ENCODE data around the gene USP28.
"Not testable (repeated sequence)": the region's sequence is repeated elsewhere in the genome, so short reads cannot be mapped to it uniquely, and the experiment has no call there.

USP28 gene

DNA sequence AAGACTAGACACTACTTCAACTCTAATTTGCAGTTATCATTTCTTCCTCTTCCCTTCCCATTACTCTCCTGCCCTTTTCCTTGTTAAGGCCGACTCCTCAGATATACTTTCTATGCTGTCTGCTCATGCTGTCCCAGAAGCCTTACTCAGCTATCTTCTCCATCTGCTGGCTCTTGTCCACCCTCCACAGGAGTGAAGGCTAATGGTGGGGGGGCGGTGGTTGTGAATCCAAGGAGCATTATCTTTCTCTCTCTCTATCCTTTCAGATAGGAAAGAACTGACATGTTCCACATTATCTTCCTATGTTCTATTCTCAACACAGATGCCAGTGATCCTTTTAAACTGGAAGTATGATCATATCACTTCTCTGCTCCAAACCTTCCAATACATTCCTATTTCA, 37.4 kb downstream of the USP28 start:
- no peak for DNase-seq (ENCODE audit: low read depth)

DNA sequence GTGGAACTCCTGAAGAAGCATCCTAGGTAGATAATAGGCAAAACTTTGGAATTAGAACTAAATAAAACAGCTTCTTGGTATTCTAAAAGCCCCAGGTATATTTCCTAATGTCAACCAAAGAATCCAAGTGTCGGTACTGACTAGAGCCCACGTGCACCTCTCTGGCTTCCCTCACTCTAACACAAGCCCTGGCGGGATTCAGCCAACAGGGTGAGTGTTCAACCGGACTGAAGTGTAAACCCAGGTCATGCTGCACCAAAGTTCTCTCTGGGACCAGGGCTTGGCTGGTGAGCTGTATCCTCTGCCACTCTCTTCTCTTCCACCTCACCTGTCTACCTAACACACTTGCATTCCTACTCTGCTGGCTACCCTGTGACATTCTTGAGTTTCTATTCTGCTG, 40.1 kb downstream of the USP28 start:
- DNase-seq (ENCODE audit: low read depth) = no peak

DNA sequence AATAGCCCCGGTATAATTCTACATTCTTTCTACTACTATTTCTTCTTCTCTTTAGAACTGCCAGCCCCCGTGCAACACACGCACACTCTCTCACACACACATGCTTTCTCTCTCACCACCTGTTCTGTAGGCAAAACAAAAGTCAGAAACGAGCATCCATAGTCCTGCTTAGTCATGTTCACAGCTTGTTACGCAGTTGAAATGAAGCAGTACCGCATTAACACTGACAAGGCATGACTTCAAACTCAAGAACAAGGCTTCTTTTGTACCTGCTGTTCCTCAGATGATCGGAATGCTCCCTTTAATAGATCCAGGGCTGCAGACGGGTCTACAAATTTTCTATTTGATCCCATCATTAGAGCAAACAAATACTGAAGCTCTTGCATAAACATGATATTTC, 42.2 kb downstream of the USP28 start:
- no peak for DNase-seq (ENCODE audit: low read depth)

DNA sequence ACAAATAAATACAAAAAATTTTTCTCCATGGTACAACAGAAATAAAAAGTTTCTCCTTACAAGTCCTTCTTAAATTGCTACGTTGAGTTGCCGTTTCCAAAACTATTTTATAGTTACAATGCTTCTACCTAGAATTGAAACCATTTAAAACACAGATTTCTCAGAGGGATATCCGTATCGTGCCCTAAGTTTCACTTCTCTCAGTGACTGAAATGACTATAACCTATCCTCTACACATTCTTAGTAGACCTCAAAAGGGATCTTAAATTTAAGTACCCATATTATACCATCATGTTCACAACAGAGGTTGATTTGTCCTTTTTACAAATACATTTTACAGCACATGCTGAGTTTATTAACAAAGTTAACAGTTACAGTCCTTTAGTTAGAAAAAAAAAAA, 44.1 kb downstream of the USP28 start:
- no peak for DNase-seq (ENCODE audit: low read depth)

DNA sequence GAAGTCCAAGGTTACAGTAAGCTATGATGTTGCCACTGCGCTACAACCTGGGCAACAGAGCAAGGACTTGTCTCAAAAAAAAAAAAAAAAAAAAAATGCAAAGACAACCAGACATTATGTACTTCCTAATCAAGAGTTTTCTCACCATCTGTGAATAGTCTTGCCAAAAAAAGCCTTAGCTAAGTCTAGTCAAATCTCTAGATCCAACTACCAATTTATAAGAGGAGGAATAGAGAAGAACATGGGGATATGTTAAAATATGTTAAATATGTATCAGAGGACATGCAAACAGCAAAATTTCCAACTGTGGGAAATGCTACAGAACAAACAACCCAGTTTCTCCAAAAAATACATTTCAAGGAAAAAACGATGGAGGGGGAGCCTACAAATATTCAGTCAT, 45.6 kb downstream of the USP28 start:
- DNase-seq (ENCODE audit: low read depth) = no peak

DNA sequence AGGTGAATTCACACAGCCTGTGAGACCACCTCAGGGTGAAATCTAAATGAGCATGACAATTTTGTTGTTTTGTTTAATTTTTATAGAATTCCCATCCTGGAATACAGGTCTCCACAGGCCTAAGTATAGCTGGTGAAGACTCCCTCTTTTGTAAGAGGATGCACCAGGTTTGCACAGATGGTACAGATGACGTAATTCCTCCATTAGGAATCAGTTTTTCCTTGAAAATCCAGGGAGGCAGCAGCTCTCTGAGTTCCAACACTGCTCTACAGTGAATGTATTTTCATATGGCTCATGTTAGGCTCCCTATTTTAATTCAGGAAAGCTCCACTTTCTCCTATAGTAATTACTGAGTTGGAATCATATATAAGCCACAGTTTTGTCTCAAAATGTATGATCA, 47.2 kb downstream of the USP28 start:
- no peak for DNase-seq (ENCODE audit: low read depth)

DNA sequence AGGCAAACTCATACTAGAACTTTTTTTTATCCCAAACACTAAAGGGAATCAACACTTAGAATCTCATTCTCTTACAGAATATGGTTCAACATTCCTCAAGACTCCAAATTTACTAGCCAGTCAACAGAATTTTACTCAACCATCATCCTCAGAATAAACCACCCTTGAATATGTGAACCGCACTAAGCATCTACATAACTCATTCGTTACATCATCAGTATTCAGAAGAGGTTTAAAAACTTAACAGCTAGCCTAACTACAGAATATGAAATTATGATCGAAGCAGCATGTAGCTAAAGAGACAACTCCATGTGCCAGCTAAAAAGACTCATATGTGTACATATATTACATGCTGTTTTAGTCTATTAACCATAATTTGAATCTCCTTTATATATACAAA, 47.9 kb downstream of the USP28 start:
- DNase-seq (ENCODE audit: low read depth) = no peak

DNA sequence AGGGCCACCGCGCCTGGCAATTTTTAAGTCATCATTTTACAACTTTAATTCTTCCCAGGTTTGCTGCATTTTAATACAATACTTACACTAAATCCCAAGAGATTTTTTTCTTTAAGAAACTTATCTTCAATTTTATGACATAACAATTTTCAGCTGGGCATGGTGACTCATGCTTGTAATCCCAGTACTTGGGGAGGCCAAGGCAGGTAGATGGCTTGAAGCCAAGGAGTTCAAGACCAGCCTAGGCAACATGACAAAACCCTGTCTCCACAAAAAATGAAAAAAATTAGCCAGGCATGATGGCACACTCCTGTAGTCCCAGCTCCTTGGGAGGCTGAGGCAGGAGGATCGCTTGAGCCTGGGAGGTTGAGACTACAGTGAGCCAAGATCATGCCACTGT, 56.9 kb downstream of the USP28 start:
- DNase-seq (ENCODE audit: low read depth) = no peak

DNA sequence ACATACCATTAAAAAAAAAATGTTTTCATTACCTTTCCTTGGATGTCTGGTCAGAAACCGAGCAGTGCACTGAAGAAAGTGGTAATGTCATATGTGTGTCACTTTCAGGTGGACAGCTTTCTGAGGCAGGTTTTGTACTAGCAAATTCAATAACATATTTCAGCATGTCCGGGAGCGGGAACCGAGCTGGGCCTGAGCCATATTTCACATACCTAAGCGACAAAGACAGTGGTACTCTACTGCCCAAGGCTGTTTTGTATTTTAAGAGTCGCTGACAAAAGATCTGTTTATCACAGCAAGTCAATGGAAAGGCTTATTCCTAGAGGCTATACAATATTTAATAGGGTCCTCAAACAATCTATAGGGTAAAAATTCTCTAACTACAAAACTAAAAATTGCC, 57.7 kb downstream of the USP28 start:
- DNase-seq (ENCODE audit: low read depth) = no peak

DNA sequence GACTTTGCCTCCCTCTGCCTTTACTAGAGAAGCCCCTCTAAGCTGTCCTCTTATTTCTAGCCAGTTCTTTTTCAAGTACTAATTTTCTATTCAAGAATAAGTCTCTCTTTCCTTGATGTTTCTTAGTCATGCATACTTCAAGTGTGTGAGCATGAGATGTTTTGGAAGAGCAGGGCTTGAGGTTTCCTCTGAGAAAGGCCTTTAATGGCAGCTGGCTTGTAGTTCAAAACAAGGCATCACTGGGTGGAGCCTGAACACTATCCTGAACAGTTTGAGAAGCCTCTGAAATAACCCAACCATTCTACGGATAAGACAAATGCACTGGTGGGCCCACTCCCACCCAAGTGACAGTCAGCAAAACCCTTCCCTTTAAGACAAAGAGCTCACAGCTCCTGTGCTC, 58.2 kb downstream of the USP28 start:
- DNase-seq (ENCODE audit: low read depth) = no peak

DNA sequence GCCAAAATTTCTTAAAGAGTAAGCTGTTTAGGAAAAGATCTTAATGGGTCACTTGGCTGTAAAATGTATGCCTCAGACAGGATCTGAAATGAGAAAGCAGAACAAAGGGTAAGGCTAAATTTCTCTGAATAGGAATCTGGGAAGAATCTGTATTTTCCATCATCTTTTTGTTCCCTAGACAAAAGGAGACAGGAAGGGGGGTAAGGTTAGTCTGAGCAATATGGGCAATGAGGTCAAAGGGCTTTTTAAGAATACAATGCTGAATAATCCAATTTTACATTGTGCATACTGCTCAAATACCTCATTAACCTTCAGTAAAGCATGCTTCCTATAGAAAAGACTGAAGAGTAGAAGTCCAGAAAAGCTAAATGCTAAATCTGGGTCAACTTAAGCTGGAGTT, 61.2 kb downstream of the USP28 start:
- no peak for DNase-seq (ENCODE audit: low read depth)

DNA sequence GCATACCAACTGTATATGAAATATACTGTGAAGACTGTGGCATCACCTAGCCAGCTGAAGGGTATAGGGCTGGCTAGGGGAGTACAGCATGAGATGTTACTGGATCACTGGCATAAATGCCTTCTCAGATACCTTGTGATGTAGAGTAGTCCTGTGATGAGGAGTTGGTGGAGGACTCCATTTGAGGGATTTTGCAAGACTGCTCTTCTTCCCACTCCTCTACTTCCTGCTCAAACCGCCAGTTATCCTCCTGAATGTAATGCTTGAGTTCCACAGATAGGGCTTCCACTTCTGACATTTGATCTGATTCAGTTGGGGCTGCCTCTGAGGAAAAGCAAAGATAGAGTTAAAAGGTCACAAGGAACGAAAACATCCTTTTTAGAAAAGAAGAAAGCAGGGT, 66.4 kb downstream of the USP28 start:
- DNase-seq (ENCODE audit: low read depth) = no peak

DNA sequence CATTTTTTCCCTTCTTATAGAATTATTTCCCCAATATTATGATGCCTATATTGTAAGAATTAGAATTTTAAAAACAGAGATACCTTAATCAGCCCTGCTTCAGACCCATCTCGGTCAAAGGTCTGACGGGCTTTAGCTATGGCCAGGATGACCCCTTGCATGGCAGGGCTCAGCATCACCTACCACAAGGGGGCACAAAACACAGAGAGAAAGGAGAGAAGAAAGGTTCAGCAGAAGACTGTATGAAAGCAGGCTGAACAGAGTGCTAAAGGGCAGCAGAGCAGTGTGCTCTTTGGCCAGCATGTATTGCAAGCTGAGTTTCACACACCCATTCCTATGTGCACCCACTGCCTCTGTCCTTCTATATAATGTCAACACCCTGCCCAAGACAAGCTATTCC, 69.0 kb downstream of the USP28 start:
- DNase-seq (ENCODE audit: low read depth) = peak; percentile 47

DNA sequence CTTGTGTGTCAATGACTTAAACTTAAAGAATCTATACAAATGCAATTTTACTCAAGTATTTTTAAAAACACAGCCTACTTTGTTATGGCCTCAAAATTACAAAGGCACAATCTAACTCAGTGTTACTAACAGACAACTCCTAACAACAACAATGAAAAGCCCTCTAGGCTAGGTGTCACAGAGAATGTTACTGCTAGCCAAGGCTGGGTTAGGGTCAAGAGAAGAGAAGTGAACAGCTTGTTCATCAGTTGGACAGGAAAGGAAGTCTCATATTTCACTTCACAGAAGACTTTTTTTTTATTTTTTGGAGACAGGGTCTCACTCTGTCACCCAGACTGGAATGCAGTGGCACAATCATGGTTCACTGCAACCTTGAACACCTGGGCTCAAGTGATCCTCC, 69.7 kb downstream of the USP28 start:
- no peak for DNase-seq (ENCODE audit: low read depth)

DNA sequence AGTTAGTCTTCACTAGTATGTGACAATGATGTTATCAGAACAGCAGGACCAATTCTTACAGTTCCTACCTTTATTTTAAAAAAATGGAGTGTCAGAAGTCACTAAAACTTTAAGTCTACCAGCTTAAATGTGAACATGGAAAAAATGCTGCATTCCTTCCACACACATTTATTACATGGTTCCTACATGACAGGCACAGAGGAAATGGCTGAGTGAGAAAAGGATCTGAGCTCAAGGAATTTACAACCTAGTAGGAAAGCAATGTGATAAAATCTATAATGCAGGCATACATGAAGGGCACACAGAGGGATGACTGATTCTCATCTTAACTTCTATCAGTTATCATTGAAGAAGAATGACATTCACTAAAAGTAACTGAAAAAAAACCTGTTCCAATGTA, 72.8 kb downstream of the USP28 start:
- no peak for DNase-seq (ENCODE audit: low read depth)

DNA sequence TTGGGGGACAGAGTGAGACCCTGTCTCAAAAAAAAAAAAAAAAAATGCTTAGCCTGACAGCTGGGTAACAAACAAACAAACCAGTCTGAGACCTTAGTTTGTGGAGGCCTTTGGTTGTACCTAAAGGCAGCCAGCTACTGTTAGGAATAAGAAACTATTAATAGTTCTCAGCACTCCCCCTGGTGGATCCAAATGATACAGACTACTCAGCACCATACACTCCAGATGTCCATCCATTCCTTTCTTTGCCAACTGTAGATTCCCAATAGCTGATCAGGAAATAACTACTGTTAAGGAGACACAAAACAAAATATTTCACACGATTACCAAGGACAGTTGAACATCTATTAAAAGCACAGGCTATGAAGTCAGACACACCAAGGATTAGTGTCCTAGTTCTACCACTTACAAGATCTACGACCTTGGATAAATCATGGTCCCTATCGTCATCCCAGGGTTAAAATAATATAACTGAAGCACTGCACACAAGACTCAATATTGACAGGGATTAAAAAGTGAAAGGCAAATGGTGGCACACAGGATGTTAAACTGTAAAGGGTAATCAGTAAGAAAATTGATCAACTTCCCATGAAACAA, 78.6 kb downstream of the USP28 start:
- peak; percentile 66 for DNase-seq (ENCODE audit: low read depth)

DNA sequence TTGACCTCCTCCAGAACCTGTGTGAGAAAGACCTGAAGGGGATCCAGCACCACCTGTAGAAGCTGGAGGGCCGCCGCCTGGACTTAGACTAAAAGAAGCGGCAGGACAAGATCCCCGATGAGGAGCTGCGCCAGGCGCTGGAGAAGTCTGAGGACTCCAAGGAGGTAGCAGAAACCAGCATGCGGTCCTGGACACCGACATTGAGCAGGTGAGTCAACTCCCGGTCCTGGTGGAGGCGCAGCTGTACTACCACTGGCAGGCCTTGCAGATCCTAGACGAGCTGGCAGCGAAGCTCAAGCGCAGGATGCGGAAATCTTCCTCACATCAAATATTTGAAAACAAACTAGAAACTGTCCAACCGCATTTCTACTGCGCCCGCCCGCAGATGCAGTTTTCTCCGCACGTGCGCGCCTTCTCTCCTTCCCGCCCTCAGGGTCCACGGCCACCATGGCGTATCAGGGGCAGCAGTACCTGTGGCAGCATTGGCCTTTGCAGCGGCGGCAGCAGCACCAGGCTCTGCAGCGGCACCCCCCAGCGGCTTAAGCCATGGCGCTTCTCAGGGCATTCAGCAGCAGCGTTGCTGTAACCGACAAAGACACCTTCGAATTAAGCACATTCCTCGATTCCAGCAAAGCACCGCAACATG, 85.6 kb downstream of the USP28 start:
- no peak for DNase-seq (ENCODE audit: low read depth)

DNA sequence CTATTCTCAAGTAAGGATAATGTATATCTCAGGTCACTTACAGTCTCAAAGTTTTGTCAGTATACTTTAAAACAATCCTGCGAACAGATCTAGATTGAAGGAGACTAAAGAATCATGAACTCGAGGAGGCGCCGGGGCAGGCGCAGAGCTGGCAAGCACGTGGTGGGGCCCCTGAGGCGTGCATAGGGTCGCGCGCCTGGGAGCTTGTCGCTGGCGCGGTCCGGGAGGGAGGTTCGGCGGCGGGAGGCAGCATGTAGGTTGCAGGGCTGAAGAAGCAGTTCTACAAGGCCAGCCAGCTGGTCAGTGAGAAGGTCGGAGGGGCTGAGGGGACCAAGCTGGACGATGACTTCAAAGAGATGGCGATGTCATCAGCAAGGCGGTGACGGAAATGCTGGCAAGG, 86.4 kb downstream of the USP28 start:
- not testable (repeated sequence) for DNase-seq (ENCODE audit: low read depth)

DNA sequence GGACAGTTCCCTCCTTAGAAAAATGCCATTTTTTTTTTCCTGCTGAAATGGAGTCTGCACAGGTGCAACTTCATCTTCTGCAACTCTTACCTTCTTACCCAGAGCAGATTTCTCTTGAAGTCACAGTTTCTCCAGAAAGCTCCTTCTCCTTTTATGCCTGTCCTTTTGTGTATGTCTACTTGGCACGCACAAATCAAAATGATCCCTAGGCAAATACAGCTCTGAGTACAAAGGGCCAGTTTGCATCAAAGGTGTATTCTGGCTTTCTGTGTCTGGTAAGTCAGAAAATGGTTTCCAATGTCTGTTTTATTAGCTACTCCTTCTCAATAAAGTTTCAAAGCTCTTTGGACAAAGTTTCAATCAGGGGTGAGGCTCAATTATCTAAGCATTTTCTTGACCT, 93.2 kb downstream of the USP28 start:
- no peak for DNase-seq (ENCODE audit: low read depth)

DNA sequence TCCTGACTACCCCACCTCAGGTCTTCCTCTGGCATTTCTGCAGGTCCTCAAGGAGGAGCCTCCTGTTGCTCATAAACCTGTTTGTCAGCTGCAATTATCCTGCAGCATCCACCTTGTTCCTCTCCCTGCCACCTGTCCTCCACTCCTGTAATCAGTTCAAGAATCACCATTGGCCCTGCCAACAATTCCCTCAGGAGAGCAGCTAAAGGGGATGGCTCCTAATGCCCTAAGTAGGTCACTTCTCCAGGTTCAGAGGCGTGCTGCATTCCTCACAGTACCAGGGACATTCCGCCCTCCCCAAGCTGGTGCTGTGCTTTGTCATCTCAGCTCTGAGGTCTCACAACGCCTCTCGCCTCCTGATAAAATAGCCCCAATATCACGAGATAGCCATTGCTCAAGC, 93.7 kb downstream of the USP28 start:
- no peak for DNase-seq (ENCODE audit: low read depth)

DNA sequence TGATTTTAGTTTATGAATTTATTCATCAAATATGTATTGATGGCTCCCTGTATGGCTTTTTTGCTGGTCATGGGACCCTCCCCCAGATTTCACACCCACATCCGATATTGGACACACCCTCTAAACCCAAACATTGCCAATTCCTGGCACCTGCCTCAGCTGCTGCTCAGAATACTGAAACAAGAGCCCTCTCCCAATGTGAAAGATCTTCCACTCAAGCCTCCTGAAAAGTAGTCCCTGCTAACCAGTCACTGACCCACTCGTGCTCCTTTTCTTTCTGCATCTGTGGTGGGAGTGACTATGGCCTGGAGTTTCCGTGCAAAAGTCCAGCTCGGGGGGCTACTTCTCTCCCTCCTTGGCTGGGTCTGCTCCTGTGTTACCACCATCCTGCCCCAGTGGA, 95.9 kb downstream of the USP28 start, which contains the start of gene CLDN25:
Gene CLDN25, plus strand, starts transcription at position 301 of the 400 bp plus-strand sequence. Its CDS starts 0 bp downstream, at position 301.
- no peak for DNase-seq (ENCODE audit: low read depth)

DNA sequence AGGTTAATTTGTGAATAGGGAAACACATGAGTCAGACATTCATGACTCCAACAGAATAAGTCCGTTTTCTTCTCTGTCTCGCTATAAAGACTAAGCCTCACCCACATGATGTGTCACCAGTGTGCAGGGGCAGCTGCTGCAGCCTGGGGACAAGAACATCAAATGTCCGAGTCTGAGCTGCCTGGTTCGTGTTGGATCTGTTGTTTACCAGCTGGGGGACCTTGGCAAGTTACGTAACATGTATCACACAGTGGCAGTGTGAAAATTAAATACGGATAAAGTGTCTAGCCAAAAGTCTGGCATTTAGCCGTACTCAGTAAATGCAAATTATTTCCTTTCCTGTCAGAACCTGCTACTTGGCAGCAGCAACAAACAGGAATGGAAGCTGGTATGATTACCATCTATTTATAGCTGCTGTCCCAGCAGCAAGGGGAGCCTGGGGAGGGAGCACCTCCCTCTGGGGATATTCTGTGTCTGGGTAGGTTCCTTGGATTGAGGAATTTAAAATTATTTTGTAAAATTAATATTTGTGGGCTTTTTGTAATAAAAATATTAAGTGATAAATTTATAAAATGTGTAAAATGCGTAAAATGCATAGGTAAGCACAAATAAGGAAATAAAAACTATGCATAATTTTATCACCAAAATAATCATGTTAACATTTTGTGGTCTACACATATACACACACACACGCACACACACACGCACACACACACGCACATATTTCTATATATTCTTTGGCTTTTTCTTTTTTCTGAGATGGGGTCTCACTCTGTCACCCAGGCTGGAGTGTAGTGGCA, 97.1 kb downstream of the USP28 start:
- DNase-seq (ENCODE audit: low read depth) = peak; percentile 74

DNA sequence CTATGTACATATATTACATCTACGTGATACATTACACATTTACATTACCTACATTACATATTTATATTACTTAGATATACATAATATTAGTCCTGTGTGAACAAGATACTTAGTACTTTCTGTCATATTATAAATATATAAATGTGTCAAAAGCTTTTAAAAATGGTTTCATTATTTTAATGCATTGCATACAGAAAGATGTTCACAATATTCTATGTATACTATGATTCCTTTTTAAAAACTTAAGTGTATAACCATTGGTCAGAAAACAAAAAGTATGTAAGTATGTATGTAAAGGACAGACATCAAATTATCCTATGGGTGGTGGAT, 101.2 kb downstream of the USP28 start:
- DNase-seq (ENCODE audit: low read depth) = no peak
